Cardiac muscle cell (in vitro differentiated cells and primary cell): ENCODE results near the gene PLCL2. TPM values are rescaled to one million over a fixed set of nuclear protein-coding genes. Genes with fewer than 3 reads are reported as not detected.

ENCODE experiments used
- DNase-seq, 2 donors: peaks; one replicate each; pipeline versions ENCODE4 v3.0.0 to v3.0.0-alpha.2; 2010 to 2017; ENCODE audit warnings: low read depth in 1 of 2, low spot score in 1 of 2
- H3K27ac ChIP-seq: fragments of 200-600 bp; sonication (generic); 2 replicates; pipeline ENCODE4 v1.5.1; 2016
- H3K27me3 ChIP-seq: fragments of 200-600 bp; sonication (generic); 2 replicates; pipeline ENCODE4 v1.6.0; 2016; ENCODE audit warnings: control low read depth
- H3K36me3 ChIP-seq: fragments of 200-600 bp; sonication (generic); 2 replicates; pipeline ENCODE4 v1.5.1; 2016; ENCODE audit warnings: control low read depth
- H3K4me1 ChIP-seq: fragments of 200-600 bp; sonication (generic); 2 replicates; pipeline ENCODE4 v1.8.1; 2017; ENCODE audit warnings: low read depth, mild to moderate bottlenecking, mixed run types
- H3K4me3 ChIP-seq: fragments of 200-600 bp; sonication (generic); 2 replicates; pipeline ENCODE4 v1.5.1; 2016; ENCODE audit warnings: mild to moderate bottlenecking
- H3K9me3 ChIP-seq: fragments of 200-600 bp; sonication (generic); 2 replicates; pipeline ENCODE4 v1.5.1; 2017; ENCODE audit warnings: low read depth, mild to moderate bottlenecking, control low read depth
- CTCF ChIP-seq: IDR thresholded peaks from 2 replicates; pipeline ENCODE4 v1.5.1; 2012; ENCODE audit warnings: low read depth, mild to moderate bottlenecking, low read length
- polyA plus RNA-seq: library from polyadenylated mRNA; unstranded; fragments of >200 nt; fragmentation: Nextera tagmentation; extraction: Ambion mirVana; gene quantifications from 2 replicates; pipeline ENCODE4 v1.2.1, GENCODE V29; 2016
- total RNA-seq: library from RNA; depleted of rRNA; stranded (reverse); fragments of >200 nt; gene quantifications from 2 replicates; pipeline ENCODE4 v1.2.3, GENCODE V29; 2016

The PLCL2 gene
- total and polyA plus RNA-seq, 2 experiments from 2014 or later = 17.3 to 49.1 TPM

- TF ChIP-seq CTCF = no peak
- Histone ChIP-seq H3K4me1 (no peaks in the 10 kb centered on the region), H3K27ac (no peak overlapping the region), H3K27me3 (no peaks in the 10 kb centered on the region), H3K9me3 (no peaks in the 10 kb centered on the region), H3K36me3 (no peaks in the 10 kb centered on the region), H3K4me3 (no peak overlapping the region)
- DNase-seq = no peak
Observed at GRCh38 chr3:16866571-16866970, 18.2 kb upstream of the PLCL2 start.

GRCh38 chr3:16868513-16868912 is 16.2 kb upstream of the PLCL2 start:
- no peak for TF ChIP-seq CTCF
- no peaks in the 10 kb centered on the region for H3K27me3 ChIP-seq
- no peak overlapping the region for H3K4me3 ChIP-seq
- no peaks in the 10 kb centered on the region for H3K4me1 ChIP-seq
- H3K27ac ChIP-seq = no peak overlapping the region
- H3K9me3 ChIP-seq = no peaks in the 10 kb centered on the region
- DNase-seq = no peak
- H3K36me3 ChIP-seq = no peaks in the 10 kb centered on the region

- H3K4me3 ChIP-seq = no peak overlapping the region
- no peaks in the 10 kb centered on the region for H3K9me3 ChIP-seq
- no peak overlapping the region for H3K27ac ChIP-seq
- no peaks in the 10 kb centered on the region for H3K4me1 ChIP-seq
- no peak for TF ChIP-seq CTCF
- no peaks in the 10 kb centered on the region for H3K36me3 ChIP-seq
- no peak for DNase-seq
- no peaks in the 10 kb centered on the region for H3K27me3 ChIP-seq
Observed at GRCh38 chr3:16869261-16870005, 15.3 kb upstream of the PLCL2 start.

- Histone ChIP-seq H3K36me3 (no peaks in the 10 kb centered on the region), H3K27me3 (no peaks in the 10 kb centered on the region), H3K4me1 (no peaks in the 10 kb centered on the region), H3K9me3 (no peaks in the 10 kb centered on the region), H3K4me3 (no peak overlapping the region), H3K27ac (no peak overlapping the region)
- no peak for TF ChIP-seq CTCF
- peak in 1 of 2 donors; percentile 60 for DNase-seq
Observed at GRCh38 chr3:16871915-16872842, 12.6 kb upstream of the PLCL2 start.

- no peaks in the 10 kb centered on the region for H3K27me3 ChIP-seq
- H3K36me3 ChIP-seq = no peaks in the 10 kb centered on the region
- no peak for TF ChIP-seq CTCF
- no peak overlapping the region for H3K27ac ChIP-seq
- DNase-seq = no peak
- H3K4me1 ChIP-seq = no peaks in the 10 kb centered on the region
- no peaks in the 10 kb centered on the region for H3K9me3 ChIP-seq
- no peak overlapping the region for H3K4me3 ChIP-seq
Observed at GRCh38 chr3:16873872-16874271, 10.9 kb upstream of the PLCL2 start.
